CD4-positive, alpha-beta T cell treated with Interleukin-12 subunit alpha and Interleukin-12 subunit beta, for 1 hour (primary cell): Measurements from ENCODE around the gene E2F6.

Source experiments
- DNase-seq: peaks from one replicate; pipeline ENCODE4 v3.0.0-alpha.2; 2020

The E2F6 gene

DNA sequence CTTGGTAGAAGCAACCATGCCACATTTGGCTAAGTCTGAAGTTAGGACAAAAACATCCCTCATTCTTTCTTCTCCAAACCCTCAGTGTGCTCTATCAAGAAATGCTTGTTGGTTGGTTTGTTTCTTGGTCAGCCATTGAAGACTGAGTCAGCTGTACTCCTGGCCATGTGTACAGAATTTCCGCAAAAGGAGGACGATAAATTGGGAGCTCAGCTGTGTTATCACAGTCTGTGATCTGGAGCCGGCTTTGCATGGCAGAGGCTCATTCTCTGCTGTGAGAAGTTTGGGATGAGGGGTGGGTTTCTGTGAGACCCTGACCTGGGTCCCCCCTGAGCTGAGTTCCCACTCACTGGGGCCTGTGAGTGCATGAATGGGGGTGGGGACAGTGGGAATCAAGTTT lies 26.3 kb upstream of the E2F6 start:
- no peak for DNase-seq

DNA sequence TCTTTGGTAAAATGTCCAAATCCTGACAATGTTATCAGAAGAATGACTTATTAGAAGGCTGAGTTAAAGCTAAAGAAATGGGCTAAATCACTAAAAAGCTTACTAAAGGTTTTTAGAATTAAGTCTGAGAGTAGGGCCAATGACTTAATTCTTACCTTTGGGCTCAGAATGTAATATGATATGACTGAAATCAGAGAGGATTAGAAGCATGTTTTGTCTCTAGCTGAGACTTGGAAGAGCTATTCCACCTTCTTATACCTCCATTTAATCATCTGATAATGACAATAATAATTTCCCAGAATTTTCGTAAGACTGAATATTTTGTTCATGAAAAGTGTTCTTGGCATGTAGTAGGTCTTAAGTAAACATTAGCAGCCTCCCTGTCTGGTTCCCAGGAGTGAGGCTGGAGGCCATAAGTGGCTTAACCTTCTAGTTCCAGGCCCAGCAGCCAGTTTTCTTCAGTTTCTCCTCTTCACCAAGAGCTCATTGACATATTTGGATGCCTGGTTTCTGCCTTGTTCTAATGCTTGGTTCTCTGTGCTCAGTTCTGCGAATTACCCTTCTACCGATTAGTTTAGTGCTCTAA lies 25.5 kb upstream of the E2F6 start:
- no peak for DNase-seq

DNA sequence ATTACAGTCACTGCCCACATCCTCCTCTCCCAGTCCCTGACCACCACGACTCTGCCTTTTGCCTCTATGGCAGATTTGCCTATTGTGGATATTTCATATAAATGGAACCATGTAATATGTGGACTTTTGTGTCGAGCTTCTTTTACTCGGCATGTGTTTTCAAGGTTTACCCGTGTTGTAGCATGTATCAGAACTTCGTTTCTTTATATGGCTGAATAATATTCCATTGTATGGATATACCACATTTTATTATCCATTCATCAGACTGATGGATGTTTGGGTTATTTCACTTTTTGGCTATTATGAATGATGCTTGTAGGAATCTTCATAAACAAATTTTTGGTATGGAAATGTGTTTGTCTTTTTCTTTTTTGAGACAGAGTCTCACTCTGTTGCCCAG lies 24.2 kb upstream of the E2F6 start:
- no peak for DNase-seq

DNA sequence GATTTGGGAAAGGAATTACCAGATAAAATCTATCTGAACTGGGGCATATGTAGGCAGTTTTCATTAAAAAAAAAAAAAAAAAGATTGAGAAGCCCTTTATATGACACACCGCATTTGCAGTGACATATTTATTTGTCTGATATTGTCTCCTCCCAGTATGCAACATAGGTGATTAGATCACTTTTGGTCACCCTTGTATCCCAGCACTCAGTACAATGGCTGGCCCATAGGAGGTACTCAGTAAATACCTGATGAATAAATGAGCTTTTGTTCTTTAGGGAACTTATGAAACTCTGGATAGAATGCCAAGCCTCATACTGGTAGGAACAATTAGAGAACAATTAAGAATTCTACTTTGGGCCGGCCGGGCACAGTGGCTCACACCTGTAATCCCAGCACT lies 22.8 kb upstream of the E2F6 start:
- no peak for DNase-seq

DNA sequence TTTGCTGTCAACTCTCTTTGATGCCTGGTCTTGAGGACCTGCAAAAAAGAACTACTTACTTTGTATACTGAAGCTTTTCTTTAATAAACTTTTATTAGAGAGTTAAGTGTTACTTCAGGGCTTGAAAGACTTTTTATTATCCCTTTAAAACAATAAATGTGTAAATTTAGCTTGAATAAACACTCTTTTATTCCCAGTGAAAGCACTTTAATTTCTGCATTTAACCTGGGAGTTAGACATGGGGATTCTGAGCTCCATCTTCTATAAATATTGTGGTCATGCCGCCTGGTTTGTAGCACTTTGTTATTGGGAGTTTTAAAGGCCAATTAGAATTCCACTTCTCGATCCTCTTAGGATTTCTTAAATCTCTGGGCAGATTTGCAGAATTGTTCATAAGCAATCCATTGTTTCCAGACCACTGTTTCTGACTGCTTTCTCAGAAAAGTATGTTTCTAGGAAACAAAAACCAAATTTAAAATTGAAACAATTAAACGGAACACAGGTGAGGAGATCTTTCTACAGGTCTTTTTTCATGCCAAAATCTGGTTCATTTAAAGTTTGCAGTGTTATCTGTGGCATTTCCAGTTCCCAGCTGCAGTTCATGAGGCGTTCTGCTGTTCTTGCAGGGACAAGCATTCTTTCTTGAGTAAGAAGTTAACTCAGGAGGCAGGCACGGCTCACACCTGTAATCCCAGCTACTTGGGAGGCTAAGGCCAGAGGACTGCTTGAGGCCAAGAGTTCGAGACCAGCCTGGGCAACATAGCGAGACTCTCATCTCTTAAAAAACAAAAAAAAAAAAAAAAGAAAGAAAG lies 18.1 kb upstream of the E2F6 start:
- DNase-seq = no peak

DNA sequence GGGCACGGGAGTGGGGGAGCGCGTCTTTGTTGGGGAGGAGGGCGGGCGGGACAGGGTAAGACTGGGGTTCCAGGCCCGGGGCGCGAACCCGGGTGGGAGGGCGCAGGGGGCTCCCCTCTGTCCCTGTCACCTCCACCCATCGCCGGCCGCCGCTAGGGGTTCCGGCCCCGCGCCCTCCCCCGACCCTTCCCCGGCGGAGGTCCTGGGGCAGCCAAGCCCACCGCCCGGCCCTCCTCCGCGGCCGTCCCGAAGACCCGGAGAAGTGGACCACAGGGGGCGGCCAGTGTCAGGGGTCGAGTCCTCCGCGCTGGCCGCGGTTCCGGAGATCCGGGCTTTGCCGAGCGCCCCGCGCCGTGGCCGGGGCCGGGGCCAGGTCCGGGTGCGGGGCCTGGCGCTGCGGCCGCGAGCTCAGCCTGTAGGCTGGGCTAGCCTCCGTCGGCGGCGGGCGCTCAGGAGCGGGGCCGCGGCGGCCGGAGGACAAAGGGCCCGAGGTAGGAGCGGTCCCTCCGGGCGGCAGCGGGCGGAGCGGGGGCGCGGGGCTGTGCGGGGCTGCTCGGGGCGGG lies 16.6 kb upstream of the E2F6 start:
- no peak for DNase-seq

DNA sequence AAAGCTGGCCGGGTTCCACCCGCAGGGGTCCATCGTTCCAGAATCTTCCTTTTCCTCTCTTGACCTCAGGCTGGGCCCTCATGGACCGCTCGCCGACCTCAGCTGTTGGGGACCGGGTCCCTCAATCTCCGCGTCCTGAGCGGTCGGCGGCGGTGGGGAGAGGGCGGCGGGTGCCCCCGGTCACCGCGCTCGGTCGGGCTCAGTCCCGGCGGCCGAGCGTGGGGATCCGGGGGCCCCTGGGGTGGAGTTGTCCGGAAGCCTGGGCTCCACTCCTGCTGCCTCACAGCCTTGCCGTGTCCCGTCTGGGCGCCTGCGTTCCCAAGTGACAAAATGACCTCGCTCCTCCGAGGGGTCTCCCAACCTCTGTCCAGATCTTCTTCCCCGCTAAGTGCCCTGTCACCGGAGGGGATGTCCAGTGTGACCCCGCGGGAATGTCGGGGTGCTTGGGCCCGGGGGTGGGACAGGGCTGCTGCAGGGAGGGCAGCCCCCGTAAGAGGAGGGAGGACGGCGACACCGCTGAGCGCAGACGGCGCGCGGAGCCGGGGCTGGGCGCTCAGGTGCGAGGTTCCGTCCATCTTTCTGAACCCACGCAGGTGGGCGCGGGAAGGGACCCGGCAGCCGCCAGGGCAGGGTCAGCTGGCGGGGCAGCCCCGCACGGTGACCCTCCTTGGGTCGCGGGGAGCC lies 16.0 kb upstream of the E2F6 start:
- DNase-seq = no peak

DNA sequence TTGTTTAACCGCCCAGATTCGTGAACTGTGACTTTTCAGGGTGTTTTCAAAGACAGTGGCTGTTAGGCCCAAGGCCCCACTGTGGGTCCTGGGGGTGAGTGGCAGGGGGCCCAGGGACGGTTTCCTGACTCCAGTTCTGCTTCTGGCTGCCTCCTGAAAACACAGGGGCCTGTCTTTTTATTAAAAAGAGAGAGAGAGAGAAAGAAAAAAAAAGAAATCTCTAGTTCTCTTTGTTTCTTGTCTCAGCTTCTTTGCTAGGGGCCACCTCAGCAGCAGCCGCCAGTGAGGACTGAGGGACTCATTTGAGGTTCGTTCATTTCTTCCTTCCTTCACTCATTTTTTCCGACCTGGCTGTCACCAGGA lies 15.4 kb upstream of the E2F6 start:
- no peak for DNase-seq

DNA sequence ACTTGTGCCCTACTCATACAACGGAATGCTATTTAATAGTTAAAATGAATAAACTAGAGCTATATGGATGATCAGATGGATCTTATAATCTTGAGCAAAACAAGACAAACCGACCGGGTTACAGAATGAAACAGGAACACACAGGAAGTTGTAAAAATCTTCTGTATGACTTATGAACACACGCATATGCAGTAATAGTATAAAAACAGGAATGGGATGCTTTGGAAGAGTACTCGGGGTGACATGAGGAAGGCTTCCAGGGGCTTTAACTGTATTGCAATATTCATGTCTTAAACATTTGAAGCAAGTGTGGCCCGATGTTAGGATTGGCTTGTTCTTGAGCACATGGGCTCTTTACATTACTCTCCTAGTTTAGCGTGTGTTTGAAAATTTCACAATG lies 14.9 kb upstream of the E2F6 start:
- DNase-seq = no peak

DNA sequence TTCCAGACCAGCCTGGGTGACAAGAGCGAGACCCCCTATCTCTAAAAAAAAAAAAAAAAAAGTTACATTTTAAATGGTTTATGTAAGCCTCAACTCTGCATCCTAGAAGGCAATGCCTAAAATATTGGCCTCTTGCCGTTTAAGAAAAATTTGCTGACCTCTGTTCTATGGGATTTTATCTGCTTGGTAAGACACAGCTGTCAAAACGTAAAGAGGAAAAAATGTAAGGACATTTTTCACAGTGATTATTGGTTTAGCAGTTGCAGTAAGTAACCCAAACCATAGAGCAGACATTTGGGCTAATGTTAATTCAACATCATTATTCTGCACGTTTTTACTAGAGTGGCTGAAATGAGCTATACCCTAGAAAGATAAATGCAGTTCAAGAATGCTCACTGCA lies 14.4 kb upstream of the E2F6 start:
- no peak for DNase-seq

DNA sequence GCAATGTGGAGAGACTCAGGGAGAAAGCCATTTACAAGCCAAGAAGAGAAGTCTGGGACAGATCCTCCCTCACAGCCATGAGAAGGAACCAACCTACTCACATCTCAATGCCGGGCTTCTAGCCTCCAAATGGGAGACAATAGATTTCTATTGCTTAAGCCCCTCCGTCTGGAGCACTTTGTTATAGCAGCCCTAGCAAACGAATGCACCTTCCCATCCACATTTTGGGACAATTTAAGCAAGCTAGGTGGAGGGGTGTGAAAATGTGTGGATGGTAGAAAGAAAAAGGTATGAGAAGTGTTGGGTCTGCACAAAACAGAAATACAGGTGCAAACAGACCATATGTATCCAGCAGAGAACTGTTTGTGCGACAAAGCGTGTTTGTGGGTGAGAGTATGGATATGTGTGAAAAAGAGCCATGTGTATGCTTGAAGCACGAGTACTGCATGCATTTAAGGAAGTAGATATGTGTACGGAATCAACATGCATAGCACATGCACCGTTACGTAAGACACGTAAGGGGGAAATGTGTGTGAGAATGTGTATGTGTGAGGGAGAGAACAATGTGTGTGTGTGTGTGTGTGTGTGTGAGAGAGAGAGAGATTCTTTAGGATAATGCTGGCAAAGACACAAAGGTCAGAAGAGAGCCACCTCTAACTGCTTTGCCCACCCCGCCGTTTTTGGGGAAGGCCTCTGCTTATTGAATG lies 13.1 kb upstream of the E2F6 start:
- DNase-seq = no peak

DNA sequence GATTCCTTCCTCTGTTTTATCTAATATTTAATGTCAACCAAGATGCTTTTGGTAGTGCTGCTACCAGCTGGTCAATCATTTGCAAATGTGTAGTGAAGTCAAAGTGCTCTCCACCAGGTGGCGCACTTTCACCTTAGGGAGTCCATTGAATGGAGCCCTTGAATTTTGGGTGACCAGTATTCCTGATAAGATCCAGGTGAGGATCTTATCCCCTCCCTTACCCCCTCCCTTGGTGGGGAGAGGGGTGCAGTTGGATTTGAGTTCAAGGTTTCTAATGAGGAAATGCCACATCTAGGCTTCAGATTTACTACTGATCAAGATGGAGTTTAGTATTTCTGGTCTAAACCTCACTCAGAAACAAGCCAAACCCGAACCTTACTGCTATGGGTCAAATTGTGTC lies 12.0 kb upstream of the E2F6 start:
- peak; percentile 72 for DNase-seq

DNA sequence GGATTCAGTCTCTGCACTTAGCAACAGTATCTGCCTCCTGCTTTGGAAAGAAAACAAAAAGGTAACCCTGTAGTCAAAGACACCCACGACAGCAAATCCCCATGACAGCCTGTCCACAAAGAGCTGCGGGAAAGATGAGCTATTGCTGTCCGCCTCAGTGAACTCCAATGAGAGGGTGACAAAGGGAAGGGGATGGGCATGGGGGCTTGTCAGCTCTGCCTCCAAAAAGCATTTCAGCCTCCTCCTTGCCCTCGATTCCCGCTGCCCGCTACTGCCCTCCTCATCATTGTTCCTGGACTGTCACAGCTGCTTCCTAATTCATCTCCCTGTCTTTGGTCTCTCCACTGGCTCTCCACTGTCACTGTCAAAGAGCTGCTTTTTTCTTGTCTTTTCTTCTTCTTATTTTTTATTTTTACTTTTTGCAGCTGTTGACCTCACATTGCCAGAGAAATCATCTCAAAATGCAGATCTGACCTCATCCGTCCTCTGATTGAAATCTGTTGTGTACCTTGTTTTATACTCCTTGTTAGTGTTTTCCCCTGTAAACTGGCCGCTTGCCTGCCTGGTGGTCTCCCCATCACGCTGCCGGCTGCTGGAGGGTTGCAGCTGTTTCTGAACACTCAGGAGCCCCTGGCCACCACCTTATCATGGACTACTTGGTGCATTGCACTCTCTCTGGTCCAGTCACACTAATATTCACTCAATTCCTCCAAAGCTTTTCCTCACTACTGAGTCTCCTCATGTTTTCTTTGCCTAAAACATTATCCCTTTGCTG lies 7.9 kb upstream of the E2F6 start:
- DNase-seq = no peak

DNA sequence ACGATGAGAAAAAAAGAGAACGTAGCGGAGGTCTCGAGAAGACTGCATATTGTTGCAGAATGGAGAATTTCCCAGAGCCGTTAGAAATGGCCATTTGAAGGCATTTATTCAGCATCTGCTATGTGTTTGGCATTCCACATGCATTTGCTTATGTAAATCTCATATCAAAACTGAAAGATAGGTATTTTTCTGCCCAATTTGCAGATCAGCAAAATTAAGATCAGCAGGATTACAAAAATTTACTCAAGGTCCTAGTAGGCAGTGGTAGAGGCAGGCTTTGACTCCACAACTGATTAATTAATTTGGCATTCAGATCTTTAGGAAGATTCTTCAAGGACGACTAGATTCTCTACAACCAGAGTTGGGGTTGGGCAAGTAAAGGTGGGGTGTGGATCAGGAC lies 1.8 kb upstream of the E2F6 start:
- no peak for DNase-seq

DNA sequence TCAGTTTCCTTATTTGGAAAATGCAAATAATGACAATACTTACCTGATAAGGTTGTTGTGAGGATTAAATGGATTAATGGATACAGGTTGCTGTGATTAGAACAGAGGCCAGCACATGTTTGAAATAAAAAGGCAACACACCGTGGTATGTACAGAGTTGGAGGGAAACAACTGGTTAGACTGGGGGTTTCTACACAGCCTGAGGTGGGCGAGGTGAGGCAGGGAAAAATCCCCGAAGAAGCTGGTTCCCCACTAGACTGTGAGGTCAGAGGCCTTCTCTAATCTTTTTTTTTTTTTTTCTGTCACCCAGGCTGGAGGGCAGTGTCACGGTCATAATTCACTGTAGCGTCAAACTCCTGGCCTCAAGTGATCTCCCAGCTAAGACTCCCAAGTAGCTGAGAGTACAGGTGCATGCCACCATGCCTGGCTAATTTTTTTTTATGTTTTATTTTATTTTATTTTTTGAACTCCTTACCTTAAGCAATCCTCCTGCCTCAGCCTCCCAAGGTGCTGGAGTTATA lies 1.2 kb upstream of the E2F6 start:
- no peak for DNase-seq

DNA sequence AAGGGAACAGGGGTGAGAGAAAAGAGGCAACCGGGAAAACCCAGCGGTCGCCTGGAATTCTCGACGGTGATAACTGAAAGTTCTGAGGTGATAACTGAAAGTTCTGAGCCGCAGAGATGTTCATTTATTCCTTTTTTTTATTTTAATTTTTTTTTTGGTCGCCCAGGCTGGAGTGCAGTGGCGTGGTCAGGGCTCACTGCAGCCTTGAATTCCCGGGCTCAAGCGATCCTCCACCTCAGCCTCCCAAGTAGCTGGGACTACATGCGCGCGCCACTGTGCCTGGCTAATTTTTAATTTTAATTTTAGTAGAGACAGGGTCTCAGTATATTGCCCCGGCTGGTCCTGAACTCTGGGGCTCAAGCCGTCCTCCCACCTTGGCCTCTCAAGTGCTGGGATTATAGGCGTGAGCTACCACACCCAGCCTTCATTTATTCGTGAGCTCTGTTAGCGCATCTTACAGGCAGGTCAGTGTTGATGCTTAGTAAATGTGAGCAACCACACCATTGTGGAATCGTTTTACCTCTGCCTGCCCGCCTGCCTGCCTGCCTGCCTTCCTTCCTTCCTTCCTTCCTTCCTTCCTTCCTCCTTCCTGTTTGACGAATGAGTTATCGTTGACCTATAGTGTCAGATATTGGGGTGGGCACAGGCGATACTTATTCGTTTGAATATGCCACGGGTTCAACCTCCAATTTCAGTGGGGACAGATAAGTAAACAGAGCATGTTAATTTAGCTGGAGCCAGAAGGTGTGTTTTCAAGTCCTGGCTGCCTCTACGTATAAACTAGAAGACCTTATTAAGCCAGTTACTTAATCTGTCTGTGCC lies 557 bp upstream of the E2F6 start:
- DNase-seq = no peak

DNA sequence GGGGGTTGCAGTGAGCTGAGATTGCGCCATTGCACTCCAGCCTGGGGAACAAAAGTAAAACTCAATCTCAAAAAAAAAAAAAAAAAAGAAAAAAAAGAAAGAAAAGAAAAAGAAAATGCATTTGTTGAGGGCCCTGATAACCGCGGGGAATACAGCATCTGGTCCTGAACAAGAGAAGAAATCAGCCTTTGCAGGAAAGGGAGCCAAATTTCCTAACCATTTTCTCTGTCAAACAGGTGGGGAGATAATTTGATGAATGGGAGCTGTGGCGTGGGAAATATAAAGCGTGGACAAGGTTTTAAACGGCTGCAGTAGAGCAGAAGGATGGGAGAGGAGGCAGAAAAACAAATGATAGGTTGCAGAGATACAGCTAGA lies 864 bp downstream of the E2F6 start:
- no peak for DNase-seq

DNA sequence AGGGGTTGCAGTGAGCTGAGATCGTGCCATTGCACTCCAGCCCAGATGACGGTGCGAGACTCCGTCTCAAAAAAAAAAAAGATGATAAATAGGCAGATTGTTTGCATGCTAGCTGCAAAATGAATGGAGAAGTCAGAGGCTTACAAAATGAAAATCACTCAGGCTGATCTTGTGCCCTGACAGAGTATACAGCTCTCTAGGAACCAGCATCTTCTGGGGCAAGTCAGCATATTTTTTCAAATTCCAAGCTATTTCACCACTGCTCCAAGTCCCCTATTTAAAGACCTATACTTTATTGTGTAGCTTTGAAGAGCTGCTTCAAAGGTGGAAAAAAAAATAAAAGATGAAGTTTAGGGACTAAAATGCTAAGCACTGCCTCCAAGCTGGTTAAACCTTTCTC lies 6.1 kb downstream of the E2F6 start:
- no peak for DNase-seq

DNA sequence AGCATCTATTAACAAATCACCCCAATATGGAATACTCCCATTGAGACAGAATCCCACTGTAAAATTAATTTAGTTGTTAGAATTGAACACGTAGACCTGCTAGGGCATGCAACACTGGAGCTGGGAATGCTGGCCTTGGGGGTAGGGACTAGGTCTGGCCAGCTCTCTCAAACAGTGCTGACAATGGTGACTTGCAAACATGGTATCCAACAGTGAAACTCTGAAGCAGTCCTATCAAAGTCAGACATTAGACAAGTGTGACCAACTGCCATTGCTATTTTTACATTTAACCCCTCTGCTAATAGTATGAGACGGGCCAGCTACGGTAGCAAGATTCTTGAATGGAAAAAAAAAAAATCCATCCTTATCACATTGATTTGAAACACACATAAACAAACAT lies 7.2 kb downstream of the E2F6 start:
- DNase-seq = no peak

DNA sequence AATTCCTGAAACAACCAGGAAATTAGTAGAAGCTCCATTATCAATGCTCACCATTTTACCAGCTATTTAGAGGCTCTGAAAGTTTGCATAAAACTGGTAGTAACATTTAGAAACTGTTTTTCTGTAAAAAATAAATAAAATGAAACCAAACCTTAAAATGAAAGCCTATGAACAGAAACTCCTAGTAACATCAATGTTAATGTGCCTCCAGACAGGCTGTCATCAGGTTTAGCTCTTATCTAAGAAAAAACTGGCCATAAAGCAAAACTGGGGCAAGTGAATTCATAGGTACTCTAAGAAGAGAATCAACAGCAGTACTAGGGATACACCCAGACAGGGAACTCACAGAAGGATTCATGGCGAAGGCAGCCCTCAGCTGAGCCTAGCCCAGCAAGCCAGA lies 8.0 kb downstream of the E2F6 start:
- DNase-seq = no peak

DNA sequence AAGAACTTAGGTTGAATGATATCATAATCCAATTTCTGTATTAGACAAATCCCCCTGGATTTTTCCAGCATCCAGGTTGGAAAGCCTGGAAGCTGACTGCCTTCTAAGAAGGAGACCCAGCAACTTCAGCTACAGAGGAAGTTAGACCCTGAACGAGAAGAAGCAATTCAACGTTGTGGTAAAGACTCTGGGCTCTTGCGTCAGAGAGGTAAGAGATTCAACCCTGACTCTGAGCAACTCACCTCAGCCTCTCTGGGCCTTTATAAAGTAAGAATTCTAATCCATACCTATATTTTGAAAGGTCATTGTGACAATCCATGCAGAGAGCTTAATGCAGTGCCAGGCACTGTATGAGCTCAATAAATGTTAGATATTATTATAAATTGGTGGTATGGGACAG lies 9.7 kb downstream of the E2F6 start:
- no peak for DNase-seq

DNA sequence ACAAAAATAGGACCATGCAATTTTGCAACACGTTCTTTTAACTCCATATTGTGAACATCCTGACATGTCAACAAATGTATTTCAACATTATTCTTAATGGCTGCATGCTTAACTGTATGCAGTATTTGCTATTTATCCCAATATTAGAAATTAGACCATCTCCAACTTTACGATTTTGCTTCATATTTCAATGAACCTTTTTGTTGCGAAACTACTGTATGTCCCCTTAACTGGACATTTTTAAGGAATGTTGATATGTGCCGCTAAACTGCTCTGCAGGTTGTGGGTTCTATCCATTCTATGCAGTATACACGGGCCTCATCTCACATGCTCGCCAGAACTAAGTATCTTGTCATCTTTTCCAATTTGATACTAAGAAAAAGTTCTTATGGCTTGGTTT lies 11.1 kb downstream of the E2F6 start:
- no peak for DNase-seq
